NCI-H460 (cell line): Measurements from ENCODE around the gene EMC9. TPM values are rescaled to one million over a fixed set of nuclear protein-coding genes. Genes with fewer than 3 reads are reported as not detected.

Experiments
- DNase-seq: peaks from one replicate; pipeline ENCODE4 v3.0.0-alpha.2; 2016; ENCODE audit warnings: low read depth; ENCODE audit errors: extremely low read depth
- total RNA-seq: library from RNA; depleted of rRNA; stranded (reverse); fragments of >200 nt; shearing (Covaris generic); gene quantifications from 2 replicates; pipeline ENCODE4 v1.2.3, GENCODE V29; 2014

The EMC9 gene
- total RNA-seq, 1 experiment from 2014 or later, result 29.6 TPM

- DNase-seq, result no peak
Measured at GRCh38 chr14:24150061-24150460, 8.7 kb upstream of the EMC9 start.

GRCh38 chr14:24149302-24149969 is 8.0 kb upstream of the EMC9 start:
- DNase-seq, result no peak

GRCh38 chr14:24147761-24148428 is 6.5 kb upstream of the EMC9 start:
- DNase-seq, result no peak

- DNase-seq, result peak; percentile 98
Measured at GRCh38 chr14:24146978-24147760, 5.8 kb upstream of the EMC9 start, which contains the start of gene RNF31. Gene RNF31, plus strand, starts transcription at chr14:24147498. Its CDS starts 201 bp downstream, at chr14:24147699.

GRCh38 chr14:24146453-24146977 is 5.1 kb upstream of the EMC9 start, which contains the start of gene PSME2:
Gene PSME2, minus strand, starts transcription at chr14:24146610. Its CDS starts 29 bp downstream, at chr14:24146581.
- DNase-seq, result peak; percentile 97

GRCh38 chr14:24145690-24146452 is 4.5 kb upstream of the EMC9 start:
- DNase-seq, result no peak

GRCh38 chr14:24145219-24145618 is 3.8 kb upstream of the EMC9 start:
- DNase-seq, result no peak

- DNase-seq, result no peak
Measured at GRCh38 chr14:24144451-24144850, 3.1 kb upstream of the EMC9 start.

GRCh38 chr14:24143511-24143910 is 2.1 kb upstream of the EMC9 start:
- no peak for DNase-seq

GRCh38 chr14:24139272-24139934 is 2.0 kb downstream of the EMC9 start:
- no peak for DNase-seq

- DNase-seq, result no peak
Measured at GRCh38 chr14:24138396-24139271, 2.8 kb downstream of the EMC9 start.

- DNase-seq, result no peak
Measured at GRCh38 chr14:24137529-24138395, 3.6 kb downstream of the EMC9 start.

- DNase-seq, result no peak
Measured at GRCh38 chr14:24136684-24137528, 4.5 kb downstream of the EMC9 start.

- peak; percentile 88 for DNase-seq
Measured at GRCh38 chr14:24135834-24136683, 5.3 kb downstream of the EMC9 start, which contains the start of gene PSME1. Gene PSME1, plus strand, starts transcription at chr14:24136194. Its CDS starts 69 bp downstream, at chr14:24136263.

- no peak for DNase-seq
Measured at GRCh38 chr14:24135584-24135833, 5.9 kb downstream of the EMC9 start.

- no peak for DNase-seq
Measured at GRCh38 chr14:24133735-24134134, 7.7 kb downstream of the EMC9 start.
